Measurements from ENCODE around the gene ZEB2.

Gene ZEB2

GRCh38 chr2:144339048-144339447 is 180.9 kb downstream of the ZEB2 start:
- no peak for DNase-seq (ENCODE audit: extremely low read depth, low read depth)
- TF ChIP-seq CTCF (IDR thresholded peaks at IDR 0.05; ENCODE audit: low read depth, low read length) = no peak

DNA sequence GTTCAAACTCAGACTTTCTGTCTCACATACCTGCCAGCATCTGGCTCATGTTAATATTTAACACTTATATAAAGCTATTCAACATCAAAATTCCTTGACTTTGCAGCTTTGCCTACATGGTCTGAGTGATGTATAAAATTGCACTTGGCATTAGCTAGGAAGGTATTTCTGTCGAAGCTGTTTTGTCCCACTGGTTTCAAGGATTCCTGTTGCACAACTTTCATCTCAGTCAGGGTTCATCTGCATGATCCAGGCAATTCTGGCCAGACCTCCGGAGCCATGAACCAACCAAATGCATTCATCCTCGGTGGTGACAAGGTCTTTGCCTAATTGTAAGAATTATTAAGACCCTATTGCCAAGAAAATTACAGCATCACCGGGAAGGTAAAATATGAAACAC is 185.4 kb downstream of the ZEB2 start:
- no peak for DNase-seq (ENCODE audit: extremely low read depth, low read depth)
- no peak for TF ChIP-seq CTCF (IDR thresholded peaks at IDR 0.05; ENCODE audit: low read depth, low read length)

Measured in AG09319 (cell line).